Hematopoietic multipotent progenitor cell (in vitro differentiated cells): ENCODE measurements around the gene TBC1D3I. TPM values are rescaled to one million over a fixed set of nuclear protein-coding genes. Genes with fewer than 3 reads are reported as not detected.
"Not testable (repeated sequence)": the region's sequence is repeated elsewhere in the genome, so short reads cannot be mapped to it uniquely, and the experiment has no call there.

Source experiments
- DNase-seq, 3 donors: peaks; one replicate each; pipeline ENCODE4 v3.0.0-alpha.2; 2011 to 2015; ENCODE audit warnings: low read depth in 2 of 3, low spot score in 2 of 3
- small RNA-seq: library from RNA; depleted of rRNA; stranded (forward); fragments of <200 nt; gene quantifications from one replicate; pipeline ENCODE3, GENCODE V24; 2012
- total RNA-seq: library from RNA; depleted of rRNA; stranded (reverse); fragments of >200 nt; gene quantifications from one replicate; pipeline ENCODE4 v1.2.3, GENCODE V29; 2012

The TBC1D3I gene
- total RNA-seq, 1 donor, result 0.54 TPM

- DNase-seq, result not testable (repeated sequence)
Observed at GRCh38 chr17:36207383-36207782, 57.0 kb downstream of the TBC1D3I start.

DNA sequence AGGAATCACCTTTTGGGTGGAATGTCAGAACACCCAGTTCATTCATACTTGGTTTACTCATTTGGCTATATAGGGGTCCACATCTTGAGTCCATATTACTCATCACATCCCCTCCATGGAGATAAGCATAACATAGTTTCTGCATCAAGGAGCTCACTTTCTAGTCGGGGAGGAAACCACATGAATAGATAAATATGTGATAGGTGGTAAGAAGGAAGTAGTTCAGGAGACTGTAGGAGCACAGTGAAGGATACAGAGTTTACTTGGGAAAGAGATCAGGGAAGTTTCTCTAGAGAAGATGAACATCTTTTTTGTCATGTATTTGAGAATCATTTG is 57.9 kb downstream of the TBC1D3I start:
- DNase-seq, result not testable (repeated sequence)

- DNase-seq, result no peak
Observed at GRCh38 chr17:36205637-36206485, 58.5 kb downstream of the TBC1D3I start.

- DNase-seq, result peak in 1 of 3 donors; percentile 13
Observed at GRCh38 chr17:36204724-36205500, 59.5 kb downstream of the TBC1D3I start.

Small RNAs within 50 kb of the gene (small RNA-seq; reads per million reads assigned to genes)
- gene AC243829.3 (not detected), gene AC243829.6 (not detected), gene RF00019 (not detected)

Other genes with a start within 250 kb of the TBC1D3I start
- 0.81 TPM for gene CCL23, start 246.6 kb downstream of the TBC1D3I start, total RNA-seq
- not detected for gene CCL18, start 200.3 kb downstream of the TBC1D3I start, total RNA-seq
- gene CCL3, start 174.4 kb downstream of the TBC1D3I start, total RNA-seq, result 1.6 TPM
- 1.6 TPM for gene CCL4, start 160.7 kb downstream of the TBC1D3I start, total RNA-seq
- 1.1 TPM for gene TBC1D3B, start 87.9 kb downstream of the TBC1D3I start, total RNA-seq
- gene CCL3L1, start 67.8 kb downstream of the TBC1D3I start, total RNA-seq, result 0.54 TPM
- gene CCL4L2, start 53.5 kb downstream of the TBC1D3I start, total RNA-seq, result not detected
- not detected for gene TBC1D3G, start 59.3 kb upstream of the TBC1D3I start, total RNA-seq
- gene TBC1D3H, start 123.9 kb upstream of the TBC1D3I start, total RNA-seq, result not detected
- 25.0 TPM for gene ZNHIT3, start 222.1 kb upstream of the TBC1D3I start, total RNA-seq